ENCODE results near the gene SPC24. TPM values are rescaled to one million over a fixed set of nuclear protein-coding genes. Genes with fewer than 3 reads are reported as not detected.

Gene SPC24
- total RNA-seq, 1 donor from 2014 or later, result 3.2 TPM

DNA sequence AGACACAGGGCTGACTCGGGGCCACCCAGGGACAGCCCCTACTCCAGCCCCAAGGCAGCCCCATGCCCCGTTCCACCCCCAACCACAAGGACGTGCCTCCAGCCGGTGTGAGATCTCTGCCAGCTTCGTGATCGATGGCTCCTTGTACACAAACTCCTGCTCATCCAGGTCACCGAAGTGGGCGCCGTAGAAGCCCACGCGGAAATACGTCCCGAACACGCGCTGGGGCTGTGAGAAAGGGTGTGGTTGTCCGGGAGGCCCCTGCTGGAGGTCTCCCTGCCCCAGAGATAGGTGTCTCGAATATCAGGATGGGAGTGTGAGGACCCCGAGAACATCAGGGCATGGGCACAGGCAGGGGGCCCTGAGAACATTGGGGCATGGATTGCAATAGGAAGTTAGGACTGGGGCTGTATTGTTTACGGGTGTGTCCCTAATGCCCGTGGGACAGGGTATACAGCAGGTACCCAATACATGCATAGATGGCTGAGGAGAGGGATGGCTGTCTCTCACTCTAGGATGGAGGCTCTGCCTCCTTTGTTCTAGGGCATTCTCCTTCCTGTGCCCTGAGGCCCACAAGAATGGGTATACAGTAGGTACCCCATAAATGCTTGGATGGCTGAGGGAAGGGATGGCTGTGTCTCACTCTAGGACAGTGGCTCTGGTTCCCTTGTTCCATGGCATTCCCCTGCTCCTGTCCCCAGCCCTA is 47.1 kb upstream of the SPC24 start:
- H2AFZ ChIP-seq (ENCODE audit: low read depth, low read length), result no peak overlapping the region
- no peak overlapping the region for H3K27ac ChIP-seq (ENCODE audit: low read depth, low read length)
- no peaks in the 10 kb centered on the region for H3K79me2 ChIP-seq (ENCODE audit: insufficient read depth, low read length)
- Mint-ChIP-seq H3K4me3 (ENCODE audit: unreplicated experiment) (peak overlapping the region; percentile 16), H3K27me3 (ENCODE audit: low read depth, unreplicated experiment) (no peaks in the 10 kb centered on the region), H3K36me3 (ENCODE audit: low read depth, unreplicated experiment) (peaks cover 8% of the 10 kb centered on the region), H3K4me1 (ENCODE audit: low read depth, unreplicated experiment) (peaks cover 6% of the 10 kb centered on the region), H3K9me3 (ENCODE audit: unreplicated experiment) (no peaks in the 10 kb centered on the region), H3K27ac (ENCODE audit: unreplicated experiment) (peak overlapping the region; percentile 41)
- no peaks in the 10 kb centered on the region for H4K20me1 ChIP-seq (ENCODE audit: insufficient read depth, low read length)
- H3K27me3 ChIP-seq (ENCODE audit: insufficient read depth, low read length), result no peaks in the 10 kb centered on the region
- no peak overlapping the region for H3K4me3 ChIP-seq (ENCODE audit: insufficient read depth, low read depth, low read length)
- no peaks in the 10 kb centered on the region for H3K9me3 ChIP-seq (ENCODE audit: insufficient read depth, low read depth, low read length)
- no peak for FAIRE-seq
- peak overlapping the region; percentile 78 for H3K4me2 ChIP-seq (ENCODE audit: low read length)
- no peak for TF ChIP-seq EZH2 (IDR thresholded peaks at IDR 0.05; ENCODE audit: insufficient read depth, low read length)
- TF ChIP-seq, protein P1, sequence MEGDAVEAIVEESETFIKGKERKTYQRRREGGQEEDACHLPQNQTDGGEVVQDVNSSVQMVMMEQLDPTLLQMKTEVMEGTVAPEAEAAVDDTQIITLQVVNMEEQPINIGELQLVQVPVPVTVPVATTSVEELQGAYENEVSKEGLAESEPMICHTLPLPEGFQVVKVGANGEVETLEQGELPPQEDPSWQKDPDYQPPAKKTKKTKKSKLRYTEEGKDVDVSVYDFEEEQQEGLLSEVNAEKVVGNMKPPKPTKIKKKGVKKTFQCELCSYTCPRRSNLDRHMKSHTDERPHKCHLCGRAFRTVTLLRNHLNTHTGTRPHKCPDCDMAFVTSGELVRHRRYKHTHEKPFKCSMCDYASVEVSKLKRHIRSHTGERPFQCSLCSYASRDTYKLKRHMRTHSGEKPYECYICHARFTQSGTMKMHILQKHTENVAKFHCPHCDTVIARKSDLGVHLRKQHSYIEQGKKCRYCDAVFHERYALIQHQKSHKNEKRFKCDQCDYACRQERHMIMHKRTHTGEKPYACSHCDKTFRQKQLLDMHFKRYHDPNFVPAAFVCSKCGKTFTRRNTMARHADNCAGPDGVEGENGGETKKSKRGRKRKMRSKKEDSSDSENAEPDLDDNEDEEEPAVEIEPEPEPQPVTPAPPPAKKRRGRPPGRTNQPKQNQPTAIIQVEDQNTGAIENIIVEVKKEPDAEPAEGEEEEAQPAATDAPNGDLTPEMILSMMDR (IDR thresholded peaks at IDR 0.05; ENCODE audit: insufficient read depth, low read depth, low read length), result no peak
- peak overlapping the region; percentile 51 for H3K9ac ChIP-seq (ENCODE audit: low read length)
- no peaks in the 10 kb centered on the region for H3K36me3 ChIP-seq (ENCODE audit: insufficient read depth, low read length)
- DNase-seq (ENCODE audit: low read depth), result no peak
- peaks cover 17% of the 10 kb centered on the region for H3K4me1 ChIP-seq (ENCODE audit: insufficient read depth, low read length)

DNA sequence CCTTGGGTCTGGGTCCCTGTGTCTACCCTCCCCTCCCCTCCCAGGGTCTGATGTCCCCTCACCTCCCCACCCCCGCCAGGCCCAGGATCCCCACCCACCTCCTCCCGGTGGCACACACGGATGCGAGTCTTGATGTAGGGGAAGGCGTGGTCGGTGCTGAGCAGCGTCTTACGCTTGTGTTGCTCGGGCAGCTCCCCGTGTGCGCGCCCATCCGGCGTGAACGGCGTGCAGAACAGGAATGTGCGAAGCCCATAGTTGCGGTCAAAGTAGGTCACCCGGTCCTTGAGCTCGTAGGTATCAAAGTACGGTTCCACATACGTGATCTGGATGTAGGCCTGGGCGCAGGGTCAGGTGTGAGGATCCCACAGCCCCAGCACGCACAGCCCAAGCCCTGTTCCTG is 46.2 kb upstream of the SPC24 start:
- H3K27ac ChIP-seq (ENCODE audit: low read depth, low read length), result no peak overlapping the region
- Mint-ChIP-seq H3K36me3 (ENCODE audit: low read depth, unreplicated experiment) (peaks cover 8% of the 10 kb centered on the region), H3K4me1 (ENCODE audit: low read depth, unreplicated experiment) (peaks cover 6% of the 10 kb centered on the region), H3K9me3 (ENCODE audit: unreplicated experiment) (no peaks in the 10 kb centered on the region), H3K4me3 (ENCODE audit: unreplicated experiment) (no peak overlapping the region), H3K27ac (ENCODE audit: unreplicated experiment) (no peak overlapping the region), H3K27me3 (ENCODE audit: low read depth, unreplicated experiment) (no peaks in the 10 kb centered on the region)
- H3K79me2 ChIP-seq (ENCODE audit: insufficient read depth, low read length), result peaks cover 4% of the 10 kb centered on the region
- no peak overlapping the region for H3K9ac ChIP-seq (ENCODE audit: low read length)
- H2AFZ ChIP-seq (ENCODE audit: low read depth, low read length), result no peak overlapping the region
- peaks cover 17% of the 10 kb centered on the region for H3K4me1 ChIP-seq (ENCODE audit: insufficient read depth, low read length)
- no peaks in the 10 kb centered on the region for H4K20me1 ChIP-seq (ENCODE audit: insufficient read depth, low read length)
- H3K36me3 ChIP-seq (ENCODE audit: insufficient read depth, low read length), result no peaks in the 10 kb centered on the region
- no peak for FAIRE-seq
- no peak for DNase-seq (ENCODE audit: low read depth)
- H3K4me2 ChIP-seq (ENCODE audit: low read length), result no peak overlapping the region
- H3K27me3 ChIP-seq (ENCODE audit: insufficient read depth, low read length), result no peaks in the 10 kb centered on the region
- H3K9me3 ChIP-seq (ENCODE audit: insufficient read depth, low read depth, low read length), result no peaks in the 10 kb centered on the region
- no peak overlapping the region for H3K4me3 ChIP-seq (ENCODE audit: insufficient read depth, low read depth, low read length)
- TF ChIP-seq, protein P1 (IDR thresholded peaks at IDR 0.05; ENCODE audit: insufficient read depth, low read depth, low read length), result no peak
- TF ChIP-seq EZH2 (IDR thresholded peaks at IDR 0.05; ENCODE audit: insufficient read depth, low read length), result no peak

DNA sequence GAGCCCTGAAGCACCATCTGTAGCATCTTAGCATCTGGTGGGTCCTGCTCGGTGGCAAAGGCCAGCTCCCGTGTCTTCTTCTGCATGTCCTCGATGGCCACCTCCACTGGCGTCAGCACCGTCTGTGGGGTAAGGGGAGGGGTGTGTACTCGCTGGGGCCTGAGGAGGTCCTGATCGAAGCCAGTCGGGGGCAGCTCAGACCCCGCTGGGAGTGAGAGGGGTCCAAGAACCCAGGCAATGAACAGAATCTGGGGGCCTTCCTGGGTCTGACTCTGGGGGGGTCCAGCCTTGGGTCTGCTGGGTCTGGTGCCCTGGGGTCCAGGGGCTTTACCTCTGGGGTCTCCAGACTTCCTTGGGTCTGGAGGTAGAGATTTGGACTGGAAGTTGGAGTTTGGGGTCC is 45.3 kb upstream of the SPC24 start:
- no peak overlapping the region for H3K4me2 ChIP-seq (ENCODE audit: low read length)
- DNase-seq (ENCODE audit: low read depth), result no peak
- H3K27ac ChIP-seq (ENCODE audit: low read depth, low read length), result no peak overlapping the region
- peaks cover 8% of the 10 kb centered on the region for H3K36me3 Mint-ChIP-seq (ENCODE audit: low read depth, unreplicated experiment)
- H2AFZ ChIP-seq (ENCODE audit: low read depth, low read length), result no peak overlapping the region
- H3K9me3 ChIP-seq (ENCODE audit: insufficient read depth, low read depth, low read length), result no peaks in the 10 kb centered on the region
- no peak for TF ChIP-seq EZH2 (IDR thresholded peaks at IDR 0.05; ENCODE audit: insufficient read depth, low read length)
- TF ChIP-seq, protein P1 (IDR thresholded peaks at IDR 0.05; ENCODE audit: insufficient read depth, low read depth, low read length), result no peak
- no peaks in the 10 kb centered on the region for H3K27me3 ChIP-seq (ENCODE audit: insufficient read depth, low read length)
- peaks cover 6% of the 10 kb centered on the region for H3K4me1 Mint-ChIP-seq (ENCODE audit: low read depth, unreplicated experiment)
- peaks cover 22% of the 10 kb centered on the region for H3K4me1 ChIP-seq (ENCODE audit: insufficient read depth, low read length)
- no peak overlapping the region for H3K9ac ChIP-seq (ENCODE audit: low read length)
- no peaks in the 10 kb centered on the region for H3K36me3 ChIP-seq (ENCODE audit: insufficient read depth, low read length)
- H4K20me1 ChIP-seq (ENCODE audit: insufficient read depth, low read length), result peaks cover 6% of the 10 kb centered on the region
- H3K9me3 Mint-ChIP-seq (ENCODE audit: unreplicated experiment), result no peaks in the 10 kb centered on the region
- H3K79me2 ChIP-seq (ENCODE audit: insufficient read depth, low read length), result peaks cover 12% of the 10 kb centered on the region
- no peak overlapping the region for H3K27ac Mint-ChIP-seq (ENCODE audit: unreplicated experiment)
- H3K27me3 Mint-ChIP-seq (ENCODE audit: low read depth, unreplicated experiment), result no peaks in the 10 kb centered on the region
- FAIRE-seq, result no peak
- H3K4me3 ChIP-seq (ENCODE audit: insufficient read depth, low read depth, low read length), result no peak overlapping the region
- H3K4me3 Mint-ChIP-seq (ENCODE audit: unreplicated experiment), result no peak overlapping the region
